ENCODE results near the gene HOMER2.

HOMER2 gene

GRCh38 chr15:82855286-82856100 lies 97.0 kb downstream of the HOMER2 start:
- no peak for DNase-seq

DNA sequence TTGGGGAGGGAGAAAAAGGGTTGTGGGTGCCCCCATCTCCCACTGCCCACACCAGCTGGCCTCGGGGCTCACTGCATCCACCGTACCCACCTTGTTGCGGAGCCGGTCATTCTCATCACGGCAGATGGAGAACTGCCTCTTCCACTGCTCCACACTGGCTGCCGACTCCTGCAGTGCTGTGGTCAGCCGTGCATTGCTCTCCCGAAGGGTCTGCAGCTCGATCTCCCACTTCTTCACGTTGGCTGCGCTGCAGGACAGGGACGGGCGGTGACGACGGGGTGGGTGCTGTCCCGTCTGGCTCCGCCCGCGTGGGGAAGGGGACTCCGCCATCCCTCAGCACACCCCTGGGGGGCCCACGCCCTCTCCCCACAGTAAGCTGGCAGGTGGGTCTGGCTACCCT lies 98.0 kb downstream of the HOMER2 start:
- no peak for DNase-seq

GRCh38 chr15:82852941-82853561 lies 99.5 kb downstream of the HOMER2 start:
- DNase-seq: no peak

DNA sequence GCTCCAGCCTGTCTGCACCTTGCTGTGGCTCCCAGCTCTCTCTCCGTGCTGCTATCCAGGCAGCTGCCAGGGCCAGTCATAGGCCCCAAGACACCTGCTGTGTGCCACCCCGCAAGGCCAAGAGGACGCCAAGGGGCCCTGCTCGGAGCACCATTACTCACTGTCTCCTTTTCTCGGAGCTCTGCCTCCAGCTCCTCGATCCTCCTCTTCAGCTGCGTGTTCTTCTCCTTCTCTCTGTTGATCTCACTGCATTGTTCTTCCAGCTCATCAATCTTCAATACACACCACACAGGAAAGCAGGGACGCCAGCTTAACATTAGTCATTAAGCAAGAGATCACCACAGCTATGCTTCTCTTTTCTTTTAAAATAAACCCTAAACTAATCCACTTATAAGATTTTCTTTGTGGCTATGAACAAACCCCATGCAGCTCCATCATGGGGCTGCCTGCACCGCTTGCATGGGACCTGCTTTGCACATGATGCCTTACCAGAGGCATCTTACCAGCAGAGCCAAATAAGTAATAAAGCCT lies 100.5 kb downstream of the HOMER2 start:
- no peak for DNase-seq

DNA sequence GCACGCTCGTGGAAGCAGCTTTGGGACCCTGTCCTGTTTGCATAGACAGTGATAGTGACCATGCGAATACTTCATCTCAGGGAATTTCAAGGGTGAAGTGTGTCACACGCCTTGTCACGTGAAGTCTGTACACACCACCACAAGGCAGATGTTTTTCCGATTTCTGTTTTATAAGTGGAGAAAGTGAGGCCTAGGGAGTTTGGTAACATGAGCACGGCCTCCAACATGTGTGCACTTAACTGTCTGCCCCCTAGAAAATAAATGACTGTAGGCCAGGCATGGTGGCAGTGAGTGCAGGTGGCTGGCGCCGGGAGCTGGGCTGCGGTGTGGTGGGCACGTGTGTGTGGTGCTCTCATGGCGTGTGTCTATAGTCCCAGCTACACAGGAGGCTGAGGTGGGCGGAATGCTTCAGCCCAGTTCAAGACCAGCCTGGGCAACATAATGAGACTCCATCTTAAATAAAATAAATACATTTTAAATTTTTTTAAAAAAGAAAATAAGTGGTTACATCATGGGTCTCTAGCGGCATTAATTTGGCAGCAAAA lies 101.1 kb downstream of the HOMER2 start:
- DNase-seq: no peak

DNA sequence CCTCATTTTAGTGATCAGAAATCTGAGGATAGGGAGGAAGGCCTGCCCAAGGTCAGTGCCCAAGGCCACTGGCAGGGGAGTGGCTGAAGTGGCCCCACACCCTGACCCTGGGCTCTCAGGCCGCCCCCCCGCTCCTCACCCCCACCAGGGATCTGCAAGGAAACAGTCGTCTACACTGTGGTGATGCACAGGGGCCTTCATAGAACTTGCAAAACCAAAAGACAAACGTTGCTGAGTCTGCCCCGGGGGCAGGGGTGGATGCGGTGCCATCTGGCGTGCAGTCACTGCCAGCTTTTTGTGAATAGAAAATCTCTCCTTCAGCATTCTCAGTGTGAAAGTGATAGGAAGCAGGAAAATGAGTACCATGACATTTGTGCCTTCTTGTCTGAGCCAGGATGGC lies 101.8 kb downstream of the HOMER2 start:
- DNase-seq: no peak

DNA sequence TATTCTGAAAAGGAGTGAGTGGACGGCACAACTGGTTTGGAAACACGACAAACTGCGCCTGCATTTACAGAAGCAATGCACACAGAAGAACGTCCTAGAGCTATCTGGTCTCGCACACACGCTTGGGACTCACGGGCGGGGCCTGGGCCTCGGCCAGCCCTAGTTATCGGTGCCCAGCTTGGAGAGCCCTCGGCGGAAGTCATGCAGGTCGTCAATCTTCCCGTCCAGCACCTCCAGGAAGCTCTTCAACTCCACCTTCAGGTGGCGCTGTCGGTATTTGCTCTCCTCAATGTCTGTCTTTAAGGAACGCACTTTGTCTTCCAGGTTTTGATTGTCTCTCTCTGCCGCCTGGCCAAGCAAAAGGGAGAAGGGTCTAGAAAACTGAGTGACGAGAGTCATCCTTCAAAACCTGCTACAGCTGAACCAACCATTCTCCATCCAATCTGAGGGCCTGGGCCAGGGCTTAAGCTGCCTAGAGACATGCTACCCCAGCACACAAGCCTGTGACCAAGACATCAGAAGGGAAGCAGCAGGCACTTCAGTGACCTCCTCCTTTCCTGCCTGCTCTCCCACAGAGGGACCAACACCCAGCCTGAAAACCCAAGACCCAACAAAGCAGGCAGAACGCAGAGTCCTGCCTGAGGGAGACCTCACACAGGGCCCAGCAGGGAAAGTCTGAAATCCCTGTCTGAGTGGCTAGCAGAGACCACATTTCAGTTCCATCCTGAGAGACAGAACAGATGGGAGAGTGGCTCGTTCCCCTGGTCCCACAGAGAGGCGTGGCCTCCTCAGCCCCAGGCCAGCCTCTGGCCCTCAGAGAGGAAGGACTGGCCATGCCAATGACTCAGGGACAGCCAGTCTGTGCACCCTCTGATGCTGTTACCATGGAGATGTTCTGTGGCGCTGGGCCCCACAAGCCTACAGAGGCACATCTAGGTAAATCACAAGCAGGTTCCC lies 102.7 kb downstream of the HOMER2 start:
- DNase-seq: peak; percentile 74

- no peak for DNase-seq
Measured at GRCh38 chr15:82848241-82848993, 104.1 kb downstream of the HOMER2 start.

DNA sequence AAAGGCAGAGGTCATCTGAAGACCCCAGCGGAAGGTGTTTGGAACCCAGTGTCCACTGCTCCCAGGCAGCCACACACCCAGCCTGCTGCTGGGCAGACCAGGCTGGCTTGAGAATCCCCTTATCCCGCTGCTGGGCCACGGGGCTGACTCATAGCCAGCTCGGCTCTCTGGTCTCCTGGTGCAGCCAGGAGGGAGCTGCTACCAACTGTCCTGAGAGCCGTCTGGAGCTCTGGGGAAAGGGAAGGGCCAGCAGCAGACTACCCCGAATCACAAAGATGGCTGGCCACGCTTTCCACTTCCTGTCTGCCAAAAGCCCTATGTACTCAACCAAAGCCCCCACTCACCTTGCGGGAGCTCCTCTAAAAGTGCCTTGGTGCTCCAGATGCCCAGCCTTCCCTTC lies 104.8 kb downstream of the HOMER2 start:
- DNase-seq: no peak

DNA sequence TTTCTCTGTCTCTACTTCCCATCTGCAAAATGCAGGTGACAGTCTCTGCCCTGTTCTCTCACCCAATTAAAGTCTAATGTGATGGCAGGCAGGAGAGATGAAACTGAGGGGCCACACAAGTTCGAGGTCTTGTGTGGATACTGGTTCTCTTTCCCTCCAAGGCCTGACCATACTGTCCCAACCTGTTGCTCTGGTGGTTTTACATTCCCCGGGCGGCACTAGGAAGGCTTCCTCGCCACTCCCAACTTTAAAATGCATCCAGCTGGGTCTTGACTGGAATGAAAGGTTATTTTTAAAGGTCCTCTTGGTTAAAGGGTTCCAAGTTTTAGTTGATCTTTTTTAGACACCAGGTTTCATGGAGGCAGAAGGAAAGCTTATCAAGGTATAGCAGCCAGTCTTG lies 105.9 kb downstream of the HOMER2 start:
- DNase-seq: no peak

DNA sequence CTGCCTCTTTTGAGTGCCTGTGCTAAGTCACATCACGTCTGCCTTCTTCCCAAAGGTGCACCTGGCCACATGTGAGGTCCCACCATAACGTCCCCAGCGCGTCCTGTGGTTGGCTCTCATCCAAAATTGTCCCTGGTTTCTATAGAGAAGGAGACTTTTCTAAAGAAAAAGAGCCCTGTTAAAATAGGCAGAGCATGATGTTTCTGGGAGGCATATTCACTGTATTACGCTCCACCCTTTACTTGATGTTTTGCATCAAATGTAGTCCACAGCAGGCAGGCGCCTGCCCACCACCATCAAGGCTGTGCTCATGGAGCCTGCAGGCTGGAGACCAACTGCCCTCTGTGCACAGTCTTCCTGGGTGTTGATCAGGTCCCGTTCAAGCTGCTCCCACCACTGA lies 106.8 kb downstream of the HOMER2 start:
- DNase-seq: no peak

- DNase-seq: no peak
Measured at GRCh38 chr15:82843566-82843965, 109.0 kb downstream of the HOMER2 start.

GRCh38 chr15:82840166-82840565 lies 112.4 kb downstream of the HOMER2 start:
- DNase-seq: no peak

DNA sequence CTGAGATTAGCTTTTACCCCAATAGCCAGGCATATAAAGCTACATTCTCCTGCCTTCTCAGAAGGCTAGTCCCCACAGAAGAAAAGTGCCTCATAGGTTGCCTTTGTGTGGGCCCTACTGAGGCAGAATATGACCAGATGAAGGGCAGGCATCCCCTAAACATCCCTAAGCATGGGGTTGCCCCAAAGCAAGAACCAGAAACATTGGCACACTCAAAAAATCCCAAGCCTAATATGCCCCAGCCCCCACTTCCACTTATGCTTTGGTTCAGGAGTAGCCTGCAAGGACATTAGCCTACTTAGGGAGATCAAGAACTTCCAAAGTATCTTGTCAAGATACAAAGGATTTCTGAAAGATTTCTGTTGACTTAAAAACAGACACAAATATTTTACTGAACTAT lies 113.4 kb downstream of the HOMER2 start:
- DNase-seq: no peak

DNA sequence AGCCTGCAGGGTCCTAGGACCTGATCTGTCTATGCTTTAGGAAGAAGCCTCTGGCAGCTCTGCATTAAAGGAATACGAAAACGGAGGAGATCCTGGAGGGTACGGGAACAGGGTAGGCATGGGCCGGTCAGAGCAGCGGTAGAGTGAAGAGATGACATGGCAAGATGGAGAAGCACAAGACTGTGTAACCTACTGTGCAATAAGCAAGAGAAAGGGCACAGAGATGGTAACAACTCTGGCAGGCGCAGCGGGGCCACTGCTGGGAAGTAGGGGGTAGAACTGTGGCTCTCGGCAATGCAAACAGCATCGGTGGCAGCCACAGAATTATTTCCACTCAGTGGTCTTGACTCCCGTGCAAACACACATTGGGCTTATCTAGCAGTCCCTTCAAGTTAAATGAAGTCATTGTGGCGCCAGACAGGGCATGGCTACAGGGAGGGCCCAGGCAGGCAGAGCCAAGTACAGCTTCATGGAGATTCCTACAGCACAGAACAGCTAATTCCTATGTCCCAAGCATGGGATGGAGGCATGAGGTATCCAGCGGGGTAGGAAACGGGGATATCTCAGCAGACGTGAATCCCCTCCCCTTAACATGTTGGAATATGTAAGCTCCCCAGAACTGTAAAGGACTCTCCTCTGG lies 114.3 kb downstream of the HOMER2 start:
- DNase-seq: no peak

- DNase-seq: no peak
Measured at GRCh38 chr15:82835391-82835917, 117.1 kb downstream of the HOMER2 start.

DNA sequence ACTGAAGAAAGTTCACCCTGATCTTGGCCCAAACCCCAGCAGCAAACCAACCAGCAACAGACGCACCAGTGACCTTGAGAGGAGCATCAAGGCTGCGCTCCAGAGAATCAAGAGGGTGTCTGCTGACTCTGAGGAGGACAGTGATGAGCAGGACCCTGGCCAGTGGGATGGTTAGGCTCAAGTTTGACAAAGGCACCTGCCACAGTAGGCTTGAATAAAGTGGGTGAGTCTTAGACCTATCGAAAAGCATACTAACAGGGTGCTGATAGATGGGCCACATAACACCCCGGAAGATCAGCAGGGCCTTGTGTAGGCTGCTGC lies 119.2 kb downstream of the HOMER2 start:
- no peak for DNase-seq

DNA sequence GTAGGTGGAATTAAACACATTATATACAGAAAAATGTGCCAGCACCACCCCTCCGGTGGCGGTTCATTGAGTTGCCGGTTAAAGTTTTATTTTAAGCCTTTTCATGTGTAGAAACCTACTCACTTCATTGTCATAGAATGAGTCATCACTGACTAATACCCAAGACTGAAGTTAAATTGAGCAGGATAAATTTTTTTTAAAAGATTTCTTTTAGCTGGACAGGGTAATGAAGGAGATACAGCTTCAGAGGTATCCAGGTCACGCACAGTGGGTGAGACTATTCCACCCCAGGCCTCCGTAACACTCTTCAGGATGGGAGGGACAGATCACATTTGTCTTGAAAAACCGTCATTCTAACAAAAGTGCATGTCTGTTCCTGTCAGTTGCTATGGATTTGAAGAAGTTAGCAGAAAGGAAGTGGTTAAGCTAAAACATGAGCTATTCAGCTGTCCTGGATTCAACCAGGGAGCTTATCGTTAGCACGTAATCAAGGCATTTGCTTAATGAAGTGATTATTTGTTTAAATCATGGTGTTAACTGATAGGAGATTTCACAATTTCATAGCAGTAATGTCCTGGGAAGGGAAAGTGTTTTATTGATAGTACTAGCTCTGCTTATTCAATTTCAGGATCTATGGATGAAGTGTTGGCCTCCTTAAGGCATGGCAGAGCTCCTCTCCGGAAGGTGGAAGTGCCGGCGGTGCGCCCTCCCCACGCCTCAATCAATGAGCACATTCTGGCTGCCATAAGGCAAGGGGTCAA lies 119.7 kb downstream of the HOMER2 start:
- DNase-seq: peak; percentile 56

- no peak for DNase-seq
Measured at GRCh38 chr15:82831894-82832600, 120.5 kb downstream of the HOMER2 start.
